OCI-LY1 (cell line): Measurements from ENCODE around the gene ARHGAP20.

ENCODE experiments used
- H2AFZ ChIP-seq: fragments of 200-600 bp; sonication (generic), shearing (Covaris generic); 2 replicates; pipeline ENCODE4 v1.6.0; 2014; ENCODE audit warnings: antibody characterized with exemption, mild to moderate bottlenecking, low read length
- H3F3A ChIP-seq: fragments of 200-600 bp; sonication (generic), shearing (Covaris generic); 2 replicates; pipeline ENCODE4 v1.6.0; 2014; ENCODE audit warnings: mild to moderate bottlenecking, antibody characterized with exemption, low read length, moderate library complexity; ENCODE audit not compliant: insufficient read depth
- H3K27ac ChIP-seq: fragments of 200-600 bp; sonication (generic); 2 replicates; pipeline ENCODE4 v1.5.1; 2014; ENCODE audit warnings: low read length, mixed run types, mild to moderate bottlenecking, low read depth; ENCODE audit not compliant: poor library complexity, severe bottlenecking
- H3K27me3 ChIP-seq: fragments of 200-600 bp; sonication (generic); 2 replicates; pipeline ENCODE4 v1.6.0; 2014; ENCODE audit warnings: antibody characterized with exemption, mild to moderate bottlenecking, low read length, moderate library complexity; ENCODE audit not compliant: insufficient read depth
- H3K36me3 ChIP-seq: fragments of 200-600 bp; sonication (generic); 2 replicates; pipeline ENCODE4 v1.6.1; 2014; ENCODE audit warnings: mild to moderate bottlenecking, antibody characterized with exemption, low read length, moderate library complexity, mixed read lengths; ENCODE audit not compliant: insufficient read depth
- H3K4me1 ChIP-seq: fragments of 200-600 bp; sonication (generic); 2 replicates; pipeline ENCODE4 v1.5.1; 2014; ENCODE audit warnings: mild to moderate bottlenecking, low read length, moderate library complexity; ENCODE audit not compliant: insufficient read depth, severe bottlenecking
- H3K4me2 ChIP-seq: fragments of 200-600 bp; sonication (generic), shearing (Covaris generic); 2 replicates; pipeline ENCODE4 v1.6.1; 2014; ENCODE audit warnings: low read length
- H3K4me3 ChIP-seq: fragments of 200-600 bp; sonication (generic); 2 replicates; pipeline ENCODE4 v1.5.1; 2014; ENCODE audit warnings: low read length, low read depth, mild to moderate bottlenecking, mixed read lengths; ENCODE audit not compliant: poor library complexity, severe bottlenecking
- H3K79me2 ChIP-seq: fragments of 200-600 bp; shearing (Covaris generic); 2 replicates; pipeline ENCODE4 v1.6.1; 2016; ENCODE audit warnings: mixed run types, low read length, mixed read lengths; ENCODE audit not compliant: insufficient read depth
- H3K9ac ChIP-seq: fragments of 200-600 bp; sonication (generic), shearing (Covaris generic); 2 replicates; pipeline ENCODE4 v1.6.1; 2014; ENCODE audit warnings: mild to moderate bottlenecking, low read length, mixed read lengths
- H3K9me2 ChIP-seq: fragments of 200-600 bp; sonication (generic), shearing (Covaris generic); 2 replicates; pipeline ENCODE4 v1.6.1; 2014; ENCODE audit warnings: low read depth, mild to moderate bottlenecking, low read length, mixed read lengths
- H3K9me3 ChIP-seq: fragments of 200-600 bp; shearing (Covaris generic); 2 replicates; pipeline ENCODE4 v1.6.1; 2014; ENCODE audit warnings: low read length, mixed read lengths
- H4K20me1 ChIP-seq: fragments of 200-600 bp; sonication (generic), shearing (Covaris generic); 2 replicates; pipeline ENCODE4 v1.6.0; 2016; ENCODE audit warnings: mild to moderate bottlenecking, low read length; ENCODE audit not compliant: insufficient read depth
- CTCF ChIP-seq: fragments of 200-600 bp; sonication (generic), shearing (Covaris generic); IDR thresholded peaks from 2 replicates; pipeline ENCODE4 v1.5.1; 2017; ENCODE audit warnings: mild to moderate bottlenecking, antibody characterized with exemption, low read length, moderate library complexity, mixed read lengths
- EZH2 ChIP-seq: fragments of 200-600 bp; sonication (generic), shearing (Covaris generic); IDR thresholded peaks from 2 replicates; pipeline ENCODE4 v1.8.0; 2017; ENCODE audit warnings: borderline replicate concordance, mixed run types, mild to moderate bottlenecking, antibody characterized with exemption, low read length, moderate library complexity, mixed read lengths

The ARHGAP20 gene

GRCh38 chr11:110665689-110666465 lies 46.4 kb downstream of the ARHGAP20 start:
- H3K4me3 ChIP-seq = no peak overlapping the region
- H3K36me3 ChIP-seq = no peaks in the 10 kb centered on the region
- H3F3A ChIP-seq = no peaks in the 10 kb centered on the region
- H3K9me2 ChIP-seq = no peaks in the 10 kb centered on the region
- H4K20me1 ChIP-seq = no peaks in the 10 kb centered on the region
- no peak overlapping the region for H3K27ac ChIP-seq
- H3K9me3 ChIP-seq = no peaks in the 10 kb centered on the region
- TF ChIP-seq CTCF (no peak), EZH2 (no peak)
- H3K9ac ChIP-seq = no peak overlapping the region
- no peak overlapping the region for H3K4me2 ChIP-seq
- H3K79me2 ChIP-seq = no peaks in the 10 kb centered on the region
- no peak overlapping the region for H2AFZ ChIP-seq
- H3K27me3 ChIP-seq = no peaks in the 10 kb centered on the region
- no peaks in the 10 kb centered on the region for H3K4me1 ChIP-seq

- no peaks in the 10 kb centered on the region for H3F3A ChIP-seq
- H3K9ac ChIP-seq = no peak overlapping the region
- TF ChIP-seq EZH2 (no peak), CTCF (no peak)
- H4K20me1 ChIP-seq = no peaks in the 10 kb centered on the region
- H3K4me1 ChIP-seq = no peaks in the 10 kb centered on the region
- H2AFZ ChIP-seq = no peak overlapping the region
- no peak overlapping the region for H3K27ac ChIP-seq
- no peaks in the 10 kb centered on the region for H3K27me3 ChIP-seq
- no peaks in the 10 kb centered on the region for H3K9me2 ChIP-seq
- H3K4me2 ChIP-seq = no peak overlapping the region
- no peaks in the 10 kb centered on the region for H3K79me2 ChIP-seq
- H3K4me3 ChIP-seq = no peak overlapping the region
- no peaks in the 10 kb centered on the region for H3K36me3 ChIP-seq
- no peaks in the 10 kb centered on the region for H3K9me3 ChIP-seq
Observed at GRCh38 chr11:110655967-110656366, 56.3 kb downstream of the ARHGAP20 start.

GRCh38 chr11:110654456-110654855 lies 57.8 kb downstream of the ARHGAP20 start:
- Histone ChIP-seq H2AFZ (no peak overlapping the region), H3K36me3 (no peaks in the 10 kb centered on the region)

More at GRCh38 chr11:110654456-110654855, 57.8 kb downstream of the ARHGAP20 start:
- Histone ChIP-seq H3K27ac (no peak overlapping the region), H3K9me2 (no peaks in the 10 kb centered on the region), H3K9me3 (no peaks in the 10 kb centered on the region), H3K4me1 (no peaks in the 10 kb centered on the region), H3K4me2 (no peak overlapping the region), H3K27me3 (no peaks in the 10 kb centered on the region), H3K79me2 (no peaks in the 10 kb centered on the region), H3F3A (no peaks in the 10 kb centered on the region), H3K4me3 (no peak overlapping the region), H4K20me1 (no peaks in the 10 kb centered on the region), H3K9ac (no peak overlapping the region)
- TF ChIP-seq EZH2 = no peak
- TF ChIP-seq CTCF = no peak
